Measurements from ENCODE around the gene EME1.

GRCh38 chr17:50325906-50326305 is 47.1 kb upstream of the EME1 start:
- TF ChIP-seq SALL1 (CRISPR knock-in tag; IDR thresholded peaks at IDR 0.05) (no peak), HCFC1 (IDR thresholded peaks at IDR 0.05; ENCODE audit: low read depth, low read length) (no peak), POLR2A (IDR thresholded peaks at IDR 0.05; ENCODE audit: insufficient read depth in 1 of 2, low read depth in 2 of 2, low read length in 2 of 2) (no peak), ZNF577 (CRISPR knock-in tag; IDR thresholded peaks at IDR 0.05; ENCODE audit: borderline replicate concordance, low read depth) (no peak), ZNF567 (CRISPR knock-in tag; IDR thresholded peaks at IDR 0.05; ENCODE audit: borderline replicate concordance) (no peak), NAIF1 (CRISPR knock-in tag; IDR thresholded peaks at IDR 0.05; ENCODE audit: borderline replicate concordance) (no peak), ELK4 (CRISPR knock-in tag; IDR thresholded peaks at IDR 0.05; ENCODE audit: borderline replicate concordance) (no peak), CTCF (CRISPR knock-in tag; IDR thresholded peaks at IDR 0.05) (no peak), ZBTB34 (CRISPR knock-in tag; IDR thresholded peaks at IDR 0.05) (no peak), RFXAP (CRISPR knock-in tag; IDR thresholded peaks at IDR 0.05; ENCODE audit: borderline replicate concordance) (no peak), ZNF558 (CRISPR knock-in tag; IDR thresholded peaks at IDR 0.05; ENCODE audit: borderline replicate concordance) (no peak), EZH2 (conservative IDR thresholded peaks at IDR 0.05; ENCODE audit: low read depth, low read length) (no peak)
